Body of pancreas (tissue), 4 donors: ENCODE measurements around the gene SKI.

Source experiments
- CTCF ChIP-seq, 7 experiments: fragments of 450-650 bp in 4 of 7; fragments of 200-600 bp in 3 of 7; sonication (generic) in 3 of 7; IDR thresholded peaks; one replicate each; pipeline ENCODE4 v1.5.1; 2016 to 2019; ENCODE audit warnings: antibody characterized with exemption in 7 of 7
- POLR2A ChIP-seq, 3 donors: fragments of 450-650 bp; IDR thresholded peaks; one replicate each; pipeline ENCODE4 v1.6.1; 2016; ENCODE audit warnings: antibody characterized with exemption in 3 of 3, mild to moderate bottlenecking in 2 of 3

- no peak for TF ChIP-seq CTCF (IDR thresholded peaks at IDR 0.05)
- TF ChIP-seq POLR2A (IDR thresholded peaks at IDR 0.05) = no peak
Measured at GRCh38 chr1:2315674-2316450, 87.7 kb downstream of the SKI start.
